ENCODE results near the gene RUBCNL.

The RUBCNL gene

DNA sequence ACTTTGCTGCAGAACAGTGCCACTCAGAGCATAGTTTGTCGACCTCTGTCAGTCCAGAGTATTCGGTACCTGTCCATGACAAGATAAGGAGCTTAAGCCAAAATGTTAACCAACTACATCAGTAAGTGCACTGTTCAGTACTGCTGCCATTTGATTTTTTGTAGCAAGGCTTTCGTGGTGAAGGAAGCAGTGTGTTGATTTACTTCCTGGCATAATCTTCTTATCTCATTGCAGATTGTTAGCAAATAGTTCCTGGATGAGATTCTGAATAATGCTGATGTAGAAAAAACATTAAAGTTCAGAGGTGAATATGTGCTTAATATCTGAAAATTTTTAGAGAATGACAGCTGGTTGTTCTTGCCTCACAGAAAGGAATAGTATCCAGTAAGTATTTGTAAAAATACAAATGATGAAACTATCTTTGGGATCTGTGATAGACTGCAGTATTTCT is 89.7 kb downstream of the RUBCNL start:
- Histone ChIP-seq H3K9me3 (ENCODE audit: insufficient read depth, low read depth, low read length) (peaks cover 14% of the 10 kb centered on the region; the same call in 1 of the 2 replicates), H4K20me1 (ENCODE audit: insufficient read depth, low read length, poor library complexity, severe bottlenecking) (no peaks in the 10 kb centered on the region), H3F3A (ENCODE audit: low read depth) (0 out of 2 replicates have a peak, but pooled peaks cover 12% of the 10 kb centered on the region), H3K27me3 (ENCODE audit: insufficient read depth, low read length, poor library complexity, severe bottlenecking) (no peaks in the 10 kb centered on the region), H3K36me3 (ENCODE audit: insufficient read depth, low read length) (no peaks in the 10 kb centered on the region), H3K4me3 (ENCODE audit: low read length, poor library complexity, severe bottlenecking) (peak overlapping the region; percentile 50), H3K79me2 (ENCODE audit: insufficient read depth, low read length) (no peaks in the 10 kb centered on the region), H2AFZ (ENCODE audit: low read length) (no peak overlapping the region), H3K4me2 (ENCODE audit: low read depth, low read length, poor library complexity, severe bottlenecking) (peak overlapping the region; percentile 78), H3K9ac (ENCODE audit: low read depth, low read length, poor library complexity, severe bottlenecking) (peak overlapping the region; percentile 35), H3K4me1 (ENCODE audit: insufficient read depth, low read length, poor library complexity, severe bottlenecking) (peaks cover 25% of the 10 kb centered on the region), H3K9me2 (replicated peaks; ENCODE audit: low read depth, low read length) (no peaks in the 10 kb centered on the region)
- TF ChIP-seq, protein P1, sequence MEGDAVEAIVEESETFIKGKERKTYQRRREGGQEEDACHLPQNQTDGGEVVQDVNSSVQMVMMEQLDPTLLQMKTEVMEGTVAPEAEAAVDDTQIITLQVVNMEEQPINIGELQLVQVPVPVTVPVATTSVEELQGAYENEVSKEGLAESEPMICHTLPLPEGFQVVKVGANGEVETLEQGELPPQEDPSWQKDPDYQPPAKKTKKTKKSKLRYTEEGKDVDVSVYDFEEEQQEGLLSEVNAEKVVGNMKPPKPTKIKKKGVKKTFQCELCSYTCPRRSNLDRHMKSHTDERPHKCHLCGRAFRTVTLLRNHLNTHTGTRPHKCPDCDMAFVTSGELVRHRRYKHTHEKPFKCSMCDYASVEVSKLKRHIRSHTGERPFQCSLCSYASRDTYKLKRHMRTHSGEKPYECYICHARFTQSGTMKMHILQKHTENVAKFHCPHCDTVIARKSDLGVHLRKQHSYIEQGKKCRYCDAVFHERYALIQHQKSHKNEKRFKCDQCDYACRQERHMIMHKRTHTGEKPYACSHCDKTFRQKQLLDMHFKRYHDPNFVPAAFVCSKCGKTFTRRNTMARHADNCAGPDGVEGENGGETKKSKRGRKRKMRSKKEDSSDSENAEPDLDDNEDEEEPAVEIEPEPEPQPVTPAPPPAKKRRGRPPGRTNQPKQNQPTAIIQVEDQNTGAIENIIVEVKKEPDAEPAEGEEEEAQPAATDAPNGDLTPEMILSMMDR (conservative IDR thresholded peaks at IDR 0.05; ENCODE audit: low read length), result no peak
- TF ChIP-seq EZH2phosphoT487 (IDR thresholded peaks at IDR 0.05; ENCODE audit: borderline replicate concordance), result no peak

DNA sequence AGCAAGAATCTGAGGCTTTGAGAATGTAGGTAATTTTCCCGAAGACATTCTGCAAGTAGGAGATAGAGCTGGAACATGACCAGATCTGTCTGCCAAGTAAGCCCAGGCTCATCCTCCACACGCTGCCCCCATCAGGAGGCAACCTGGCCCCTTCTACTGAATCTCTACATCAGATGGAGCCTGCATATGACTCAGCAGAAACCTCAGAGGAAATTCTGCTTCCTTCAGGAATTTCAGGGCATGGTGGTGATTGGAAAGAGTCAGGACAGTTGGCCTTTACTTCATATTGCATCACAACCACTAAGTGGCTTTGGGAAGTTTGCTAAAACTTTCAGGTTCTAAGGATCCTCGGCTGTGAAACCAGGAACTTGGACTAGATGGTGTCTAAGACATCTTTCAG is 90.1 kb downstream of the RUBCNL start:
- H4K20me1 ChIP-seq (ENCODE audit: insufficient read depth, low read length, poor library complexity, severe bottlenecking), result no peaks in the 10 kb centered on the region
- peaks cover 12% of the 10 kb centered on the region; the same call in 1 of the 2 replicates for H3K9me3 ChIP-seq (ENCODE audit: insufficient read depth, low read depth, low read length)
- H3F3A ChIP-seq (ENCODE audit: low read depth), result 0 out of 2 replicates have a peak, but pooled peaks cover 12% of the 10 kb centered on the region
- H3K9me2 ChIP-seq (replicated peaks; ENCODE audit: low read depth, low read length), result no peaks in the 10 kb centered on the region
- H3K4me1 ChIP-seq (ENCODE audit: insufficient read depth, low read length, poor library complexity, severe bottlenecking), result peaks cover 25% of the 10 kb centered on the region
- no peaks in the 10 kb centered on the region for H3K79me2 ChIP-seq (ENCODE audit: insufficient read depth, low read length)
- H2AFZ ChIP-seq (ENCODE audit: low read length), result no peak overlapping the region
- H3K4me2 ChIP-seq (ENCODE audit: low read depth, low read length, poor library complexity, severe bottlenecking), result peak overlapping the region; percentile 78
- TF ChIP-seq, protein P1 (conservative IDR thresholded peaks at IDR 0.05; ENCODE audit: low read length), result peak; percentile 39
- no peak for TF ChIP-seq EZH2phosphoT487 (IDR thresholded peaks at IDR 0.05; ENCODE audit: borderline replicate concordance)
- H3K4me3 ChIP-seq (ENCODE audit: low read length, poor library complexity, severe bottlenecking), result peak overlapping the region; percentile 50
- no peaks in the 10 kb centered on the region for H3K36me3 ChIP-seq (ENCODE audit: insufficient read depth, low read length)
- no peaks in the 10 kb centered on the region for H3K27me3 ChIP-seq (ENCODE audit: insufficient read depth, low read length, poor library complexity, severe bottlenecking)
- H3K9ac ChIP-seq (ENCODE audit: low read depth, low read length, poor library complexity, severe bottlenecking), result peak overlapping the region; percentile 35

DNA sequence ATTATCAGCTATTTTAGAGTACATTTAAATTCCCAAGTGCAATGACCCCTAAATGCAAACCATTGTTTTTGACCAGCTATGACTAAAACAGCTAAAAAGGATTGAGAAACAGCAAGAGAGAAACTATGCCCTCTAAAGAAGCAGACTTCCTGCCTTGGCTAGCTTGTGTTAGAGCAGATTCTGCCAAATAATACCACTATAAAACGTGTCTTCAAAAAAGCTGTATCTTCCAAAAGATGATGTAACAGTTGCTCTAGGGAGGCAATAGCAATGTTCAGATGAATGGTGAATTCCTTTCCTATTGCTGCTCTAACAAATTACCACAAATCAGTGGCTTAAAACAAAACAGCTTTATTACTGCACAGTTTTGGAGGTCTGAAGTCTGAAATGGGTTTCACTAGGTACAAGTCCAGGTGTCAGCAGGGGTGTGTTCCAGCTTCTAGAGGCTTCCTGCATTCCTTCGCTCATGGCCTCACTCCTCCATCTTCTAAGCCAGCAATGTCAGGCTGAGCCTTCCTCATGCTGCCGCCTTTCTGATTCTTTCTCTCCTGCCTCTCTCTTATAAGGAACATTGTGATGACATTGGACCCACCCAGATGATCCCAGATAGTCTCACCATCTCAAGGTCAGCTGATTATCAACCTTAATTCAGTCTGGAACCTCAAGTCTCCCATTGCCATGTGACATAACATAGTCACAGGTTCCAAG is 90.8 kb downstream of the RUBCNL start:
- Histone ChIP-seq H3K27me3 (ENCODE audit: insufficient read depth, low read length, poor library complexity, severe bottlenecking) (no peaks in the 10 kb centered on the region), H3K4me3 (ENCODE audit: low read length, poor library complexity, severe bottlenecking) (peak overlapping the region; percentile 50), H3K9me3 (ENCODE audit: insufficient read depth, low read depth, low read length) (peaks cover 12% of the 10 kb centered on the region; the same call in 1 of the 2 replicates), H3K36me3 (ENCODE audit: insufficient read depth, low read length) (no peaks in the 10 kb centered on the region), H3F3A (ENCODE audit: low read depth) (0 out of 2 replicates have a peak, but pooled peaks cover 12% of the 10 kb centered on the region), H4K20me1 (ENCODE audit: insufficient read depth, low read length, poor library complexity, severe bottlenecking) (no peaks in the 10 kb centered on the region), H3K79me2 (ENCODE audit: insufficient read depth, low read length) (no peaks in the 10 kb centered on the region), H3K9ac (ENCODE audit: low read depth, low read length, poor library complexity, severe bottlenecking) (peak overlapping the region; percentile 35), H2AFZ (ENCODE audit: low read length) (peak overlapping the region; percentile 67), H3K9me2 (replicated peaks; ENCODE audit: low read depth, low read length) (no peaks in the 10 kb centered on the region), H3K4me2 (ENCODE audit: low read depth, low read length, poor library complexity, severe bottlenecking) (peak overlapping the region; percentile 78), H3K4me1 (ENCODE audit: insufficient read depth, low read length, poor library complexity, severe bottlenecking) (peaks cover 25% of the 10 kb centered on the region)
- TF ChIP-seq EZH2phosphoT487 (IDR thresholded peaks at IDR 0.05; ENCODE audit: borderline replicate concordance), result no peak
- TF ChIP-seq, protein P1 (conservative IDR thresholded peaks at IDR 0.05; ENCODE audit: low read length), result no peak

Data from Loucy (cell line).